ENCODE measurements around the gene MAOB.
A peak's percentile ranks its signal among the peaks of the same experiment; 100 is the strongest.

The MAOB gene

GRCh38 chrX:43804021-43804420 lies 78.2 kb downstream of the MAOB start:
- TF ChIP-seq CTCF (IDR thresholded peaks at IDR 0.05; ENCODE audit: low read depth, low read length), result no peak

GRCh38 chrX:43785930-43786591 lies 96.2 kb downstream of the MAOB start:
- DNase-seq, result no peak
- Histone ChIP-seq H3K27me3 (ENCODE audit: insufficient read depth, low read depth, severe bottlenecking) (peaks cover 4% of the 10 kb centered on the region), H3K4me3 (ENCODE audit: low read depth, low read length) (no peak overlapping the region), H3K27ac (no peak overlapping the region), H3K9me3 (ENCODE audit: severe bottlenecking) (no peaks in the 10 kb centered on the region), H3K36me3 (no peaks in the 10 kb centered on the region)
- TF ChIP-seq CTCF (IDR thresholded peaks at IDR 0.05; ENCODE audit: low read depth, low read length), result no peak

More at GRCh38 chrX:43804021-43804420, 78.2 kb downstream of the MAOB start:
- DNase-seq, result no peak
- H3K27me3 ChIP-seq (ENCODE audit: insufficient read depth, low read depth, severe bottlenecking), result no peaks in the 10 kb centered on the region
- no peak overlapping the region for H3K4me3 ChIP-seq (ENCODE audit: low read depth, low read length)
- no peaks in the 10 kb centered on the region for H3K9me3 ChIP-seq (ENCODE audit: severe bottlenecking)
- H3K27ac ChIP-seq, result no peak overlapping the region
- H3K36me3 ChIP-seq, result no peaks in the 10 kb centered on the region

GRCh38 chrX:43758044-43758443 lies 124.2 kb downstream of the MAOB start:
- H3K36me3 ChIP-seq, result no peaks in the 10 kb centered on the region
- no peak overlapping the region for H3K4me3 ChIP-seq (ENCODE audit: low read depth, low read length)
- TF ChIP-seq CTCF (IDR thresholded peaks at IDR 0.05; ENCODE audit: low read depth, low read length), result no peak
- DNase-seq, result no peak
- H3K27ac ChIP-seq, result no peak overlapping the region
- no peaks in the 10 kb centered on the region for H3K27me3 ChIP-seq (ENCODE audit: insufficient read depth, low read depth, severe bottlenecking)
- no peaks in the 10 kb centered on the region for H3K9me3 ChIP-seq (ENCODE audit: severe bottlenecking)

GRCh38 chrX:43756076-43756475 lies 126.2 kb downstream of the MAOB start:
- Histone ChIP-seq H3K36me3 (no peaks in the 10 kb centered on the region), H3K27ac (no peak overlapping the region), H3K9me3 (ENCODE audit: severe bottlenecking) (no peaks in the 10 kb centered on the region), H3K4me3 (ENCODE audit: low read depth, low read length) (no peak overlapping the region), H3K27me3 (ENCODE audit: insufficient read depth, low read depth, severe bottlenecking) (no peaks in the 10 kb centered on the region)
- no peak for TF ChIP-seq CTCF (IDR thresholded peaks at IDR 0.05; ENCODE audit: low read depth, low read length)
- no peak for DNase-seq

- H3K27ac ChIP-seq, result no peak overlapping the region
- TF ChIP-seq CTCF (IDR thresholded peaks at IDR 0.05; ENCODE audit: low read depth, low read length), result no peak
- no peaks in the 10 kb centered on the region for H3K9me3 ChIP-seq (ENCODE audit: severe bottlenecking)
- H3K27me3 ChIP-seq (ENCODE audit: insufficient read depth, low read depth, severe bottlenecking), result no peaks in the 10 kb centered on the region
- no peak overlapping the region for H3K4me3 ChIP-seq (ENCODE audit: low read depth, low read length)
- no peaks in the 10 kb centered on the region for H3K36me3 ChIP-seq
- no peak for DNase-seq
Measured at GRCh38 chrX:43753637-43754036, 128.6 kb downstream of the MAOB start.

- peaks cover 5% of the 10 kb centered on the region for H3K27me3 ChIP-seq (ENCODE audit: insufficient read depth, low read depth, severe bottlenecking)
- peak; percentile 32 for TF ChIP-seq CTCF (IDR thresholded peaks at IDR 0.05; ENCODE audit: low read depth, low read length)
- DNase-seq, result peak; percentile 56
- no peak overlapping the region for H3K4me3 ChIP-seq (ENCODE audit: low read depth, low read length)
- H3K27ac ChIP-seq, result no peak overlapping the region
- no peaks in the 10 kb centered on the region for H3K36me3 ChIP-seq
- no peaks in the 10 kb centered on the region for H3K9me3 ChIP-seq (ENCODE audit: severe bottlenecking)
Measured at GRCh38 chrX:43750248-43750676, 132.0 kb downstream of the MAOB start.
